Central memory CD4-positive, alpha-beta T cell (primary cell): Measurements from ENCODE around the gene RAB7B.
"Not testable (repeated sequence)": the region's sequence is repeated elsewhere in the genome, so short reads cannot be mapped to it uniquely, and the experiment has no call there.

Experiments
- DNase-seq: peaks from one replicate; pipeline ENCODE4 v3.0.0; 2022
- total RNA-seq, 3 experiments: gene quantifications; one replicate each; lab custom pipeline; 2026; lab: John Stamatoyannopoulos, UW

RAB7B gene, protein sequence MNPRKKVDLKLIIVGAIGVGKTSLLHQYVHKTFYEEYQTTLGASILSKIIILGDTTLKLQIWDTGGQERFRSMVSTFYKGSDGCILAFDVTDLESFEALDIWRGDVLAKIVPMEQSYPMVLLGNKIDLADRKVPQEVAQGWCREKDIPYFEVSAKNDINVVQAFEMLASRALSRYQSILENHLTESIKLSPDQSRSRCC
- total RNA-seq = 0 to 0.14 (median 0) reads per million in 3 experiments

- DNase-seq = no peak
Observed at GRCh38 chr1:206002871-206003801, at the start of gene RAB7B. TSS of gene RAB7B (minus strand) at chr1:206003395. CDS start at chr1:205994135, 9,260 bp downstream.

DNA sequence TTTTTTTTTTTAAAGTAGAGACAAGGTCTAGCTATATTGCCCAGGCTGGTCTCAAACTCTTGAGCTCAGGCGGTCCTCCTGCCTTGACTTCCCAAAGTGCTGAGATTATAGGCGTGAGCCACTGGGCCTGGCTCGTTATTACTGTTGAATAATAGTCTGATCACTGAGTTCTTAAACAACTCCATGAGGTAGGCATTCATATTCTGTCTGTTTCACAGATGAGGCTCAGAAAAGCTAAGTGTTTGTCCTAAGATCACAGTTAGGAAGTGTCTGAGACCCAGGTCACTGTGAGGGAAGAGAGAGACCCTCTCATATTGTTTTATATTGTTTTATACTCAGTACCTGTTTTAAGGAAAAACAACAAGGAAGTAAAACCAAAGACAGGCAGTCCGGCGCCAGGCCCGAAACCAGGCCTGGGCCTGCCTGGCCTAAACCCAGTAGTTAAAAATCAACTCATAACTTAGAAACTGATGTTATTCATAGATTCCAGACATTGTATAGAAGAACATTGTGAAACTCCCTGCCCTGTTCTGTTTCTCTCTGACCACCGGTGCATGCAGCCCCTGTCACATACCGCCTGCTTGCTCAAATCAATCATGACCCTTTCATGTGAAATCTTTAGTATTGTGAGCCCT lies 49.2 kb upstream of the RAB7B start:
- DNase-seq = not testable (repeated sequence)

GRCh38 chr1:206050655-206051235 lies 47.5 kb upstream of the RAB7B start:
- DNase-seq = peak; percentile 40

- no peak for DNase-seq
Observed at GRCh38 chr1:206049919-206050600, 46.9 kb upstream of the RAB7B start.

DNA sequence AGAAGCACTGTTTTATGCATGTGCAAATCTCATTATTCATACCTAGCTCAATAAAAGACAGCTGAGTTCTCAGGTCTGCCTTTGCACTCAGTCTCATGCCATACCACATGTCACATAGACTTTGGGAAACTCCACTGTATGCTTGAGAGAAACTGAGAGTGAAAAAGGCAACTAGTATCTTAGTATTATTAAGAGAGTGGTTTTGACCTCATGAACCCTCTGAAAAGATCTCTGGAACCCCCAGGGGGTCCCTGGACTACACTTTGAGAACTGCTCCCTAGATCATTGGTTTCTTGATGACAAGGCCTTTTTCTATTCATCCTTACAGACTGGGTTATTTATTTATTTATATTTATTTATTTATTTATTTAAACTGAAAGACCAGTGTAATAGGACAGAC lies 46.1 kb upstream of the RAB7B start:
- DNase-seq = no peak

DNA sequence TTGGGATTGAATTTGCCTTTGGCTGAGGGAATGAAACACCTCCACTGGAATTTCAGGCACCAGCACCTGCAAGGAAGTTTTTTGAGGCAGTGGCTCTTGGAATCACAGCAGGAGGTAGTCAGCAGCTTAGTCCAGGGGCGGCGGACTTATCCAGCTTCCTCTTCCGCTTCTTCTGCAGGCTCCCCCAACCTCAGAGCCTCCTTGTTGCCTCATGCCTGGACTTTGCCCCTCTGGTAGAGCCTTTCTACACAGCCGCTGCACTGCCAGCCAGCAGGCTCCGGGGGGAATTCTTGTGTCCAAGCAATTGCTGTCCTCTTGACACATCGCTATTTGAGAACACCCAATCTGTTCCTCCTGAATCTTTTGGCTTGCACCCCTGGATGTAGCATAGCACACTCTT lies 45.4 kb upstream of the RAB7B start:
- DNase-seq = no peak

GRCh38 chr1:206047271-206047670 lies 44.1 kb upstream of the RAB7B start:
- DNase-seq = no peak

DNA sequence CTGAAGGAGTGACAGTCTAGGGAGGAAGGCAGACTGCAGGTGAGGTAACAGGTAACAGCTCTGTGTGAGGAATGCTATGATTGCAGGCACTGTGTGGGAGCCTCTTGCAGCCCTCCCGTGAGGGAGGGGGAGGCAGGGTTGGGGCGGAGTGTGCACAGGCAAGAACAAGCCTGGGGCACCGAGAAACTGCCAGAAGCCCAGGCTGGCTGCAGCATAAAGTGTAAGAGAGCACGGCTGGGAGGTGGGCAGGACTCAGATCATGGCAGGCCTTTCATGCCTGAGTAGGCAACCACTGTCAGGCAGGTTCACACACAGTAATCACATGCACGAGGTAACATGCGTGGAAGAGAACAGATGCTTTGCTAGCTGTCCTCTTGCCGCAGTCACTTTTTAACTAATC lies 38.4 kb upstream of the RAB7B start:
- no peak for DNase-seq

DNA sequence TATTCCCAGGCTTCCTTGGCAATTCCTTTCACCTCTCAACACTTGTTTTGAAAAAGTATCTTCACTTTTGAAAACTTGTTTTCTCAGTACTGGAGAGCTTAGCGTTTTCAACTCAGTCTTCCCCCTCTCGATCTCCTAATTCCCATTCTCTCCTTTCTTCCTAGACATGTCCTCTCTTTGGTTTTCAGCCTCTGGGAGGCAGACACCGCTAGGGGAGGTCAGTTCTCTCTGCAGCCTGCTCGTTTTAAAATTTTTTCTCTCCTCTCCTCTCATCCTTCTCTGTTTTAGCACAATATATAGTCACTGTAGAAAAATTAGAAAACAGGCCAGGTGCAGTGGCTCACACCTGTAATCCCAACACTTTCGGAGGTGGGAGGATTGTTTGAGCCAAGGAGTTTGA lies 37.1 kb upstream of the RAB7B start:
- no peak for DNase-seq

- no peak for DNase-seq
Observed at GRCh38 chr1:206039046-206039973, 36.1 kb upstream of the RAB7B start.

DNA sequence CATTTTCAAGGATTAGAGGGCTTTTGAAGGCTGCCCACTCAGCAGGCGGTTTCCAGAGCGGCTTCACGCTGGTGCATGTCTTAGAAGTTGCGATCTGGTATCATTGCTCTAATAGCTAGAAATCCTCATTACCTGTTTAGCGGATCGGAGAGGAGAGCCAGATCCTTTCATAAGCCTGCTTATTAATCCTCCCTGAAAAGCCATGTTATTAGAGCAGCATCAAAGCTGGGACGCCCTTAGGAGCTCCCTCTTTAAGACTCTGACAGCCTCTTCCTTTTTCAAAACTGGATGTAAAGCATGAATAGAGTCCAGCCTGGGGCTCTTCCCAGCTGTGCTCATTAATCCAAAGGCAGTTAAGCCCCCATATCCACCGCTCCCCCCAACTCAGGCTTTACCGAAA lies 34.4 kb upstream of the RAB7B start:
- DNase-seq = no peak

DNA sequence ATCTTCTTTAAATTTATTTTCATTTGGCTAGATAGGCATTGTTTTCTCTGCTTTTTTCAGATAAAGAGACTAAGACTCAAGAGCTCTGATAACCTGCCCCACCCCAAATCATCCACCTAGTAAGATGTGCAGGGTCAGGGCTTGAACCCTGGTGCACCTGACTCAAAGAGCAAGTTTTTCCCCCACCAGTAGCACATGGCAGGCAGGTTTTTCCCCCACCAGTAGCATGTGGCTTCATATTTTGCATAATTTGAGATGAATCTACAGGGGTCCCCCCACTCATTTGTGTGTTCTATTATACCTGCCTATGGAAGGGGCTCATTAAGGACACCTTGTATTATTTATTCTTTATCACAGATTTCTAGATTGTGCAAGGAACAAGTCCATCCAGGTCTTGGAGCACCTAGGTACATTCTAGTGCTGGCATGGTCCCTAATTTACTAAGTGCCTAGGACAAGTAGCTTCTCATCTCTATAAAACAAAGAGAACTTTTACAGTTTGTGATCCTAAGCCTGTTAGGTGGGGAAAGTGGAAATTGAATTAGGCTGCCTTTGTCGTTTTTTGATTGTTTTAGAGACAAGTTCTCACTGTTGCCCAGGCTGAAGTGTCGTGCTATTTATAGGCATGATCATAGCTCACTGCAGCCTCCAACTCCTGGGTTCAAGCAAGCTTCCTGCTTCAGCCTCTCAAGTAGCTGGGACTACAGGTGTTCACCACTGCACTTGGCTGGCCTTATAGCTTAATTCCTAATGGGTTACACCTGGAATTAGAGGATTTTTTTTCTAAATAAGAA lies 33.7 kb upstream of the RAB7B start:
- no peak for DNase-seq

- DNase-seq = no peak
Observed at GRCh38 chr1:206035027-206035426, 31.8 kb upstream of the RAB7B start.

DNA sequence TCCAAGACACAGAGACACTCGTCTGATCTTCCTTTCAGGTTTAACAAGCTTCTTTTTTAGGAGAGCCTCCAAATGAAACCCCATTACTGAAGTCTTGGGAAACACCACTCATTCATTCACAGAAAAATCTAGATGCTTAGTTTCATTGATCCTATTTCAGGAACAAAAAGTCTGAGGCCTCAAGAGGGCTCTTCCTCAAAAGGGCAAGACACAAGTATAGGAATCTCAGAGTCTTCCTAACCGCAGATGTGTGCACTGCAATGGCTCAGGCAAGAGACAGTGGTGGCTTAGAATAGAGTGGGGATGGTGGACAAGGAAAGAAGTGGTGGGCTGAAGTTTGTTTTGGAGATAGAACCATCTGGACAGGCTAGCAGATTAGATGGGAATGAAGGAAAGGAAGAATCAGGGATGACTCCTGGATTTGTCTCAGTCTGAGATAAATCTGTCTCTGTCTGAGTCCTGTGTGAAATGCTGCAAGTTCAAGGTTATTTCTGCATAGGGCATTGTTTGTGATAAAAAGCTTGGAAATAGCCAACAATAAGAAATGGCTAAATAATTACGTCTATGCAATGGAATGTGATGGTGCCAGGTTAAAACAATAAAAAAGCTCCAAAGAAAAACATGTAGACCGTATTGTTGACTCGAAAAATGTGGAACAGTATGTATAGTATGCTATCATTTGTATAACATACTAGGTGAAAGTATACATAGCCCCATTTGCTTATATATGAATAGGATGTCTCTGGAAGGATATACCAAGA lies 29.4 kb upstream of the RAB7B start:
- DNase-seq = no peak

DNA sequence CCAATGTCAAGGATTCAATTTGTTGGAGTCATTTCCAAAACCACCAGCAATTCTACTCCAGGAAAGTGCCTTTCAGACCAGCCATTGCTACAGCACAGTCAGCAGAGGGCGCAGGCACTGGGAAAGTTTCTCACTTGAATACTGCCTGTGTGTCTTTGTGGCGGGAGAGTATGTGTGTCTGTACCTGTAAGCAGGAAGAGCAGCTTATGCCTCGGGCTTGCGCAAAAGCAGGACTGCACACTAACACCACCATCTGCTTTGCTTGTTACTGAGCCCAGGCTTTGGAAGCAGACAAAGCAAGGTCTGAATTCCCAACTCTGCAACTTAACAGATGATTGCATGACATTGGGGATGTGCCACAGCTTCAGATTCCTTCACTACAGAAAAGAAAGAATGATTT lies 27.5 kb upstream of the RAB7B start:
- DNase-seq = peak; percentile 52

GRCh38 chr1:206030191-206030590 lies 27.0 kb upstream of the RAB7B start:
- no peak for DNase-seq

- DNase-seq = no peak
Observed at GRCh38 chr1:206029484-206029883, 26.3 kb upstream of the RAB7B start.

DNA sequence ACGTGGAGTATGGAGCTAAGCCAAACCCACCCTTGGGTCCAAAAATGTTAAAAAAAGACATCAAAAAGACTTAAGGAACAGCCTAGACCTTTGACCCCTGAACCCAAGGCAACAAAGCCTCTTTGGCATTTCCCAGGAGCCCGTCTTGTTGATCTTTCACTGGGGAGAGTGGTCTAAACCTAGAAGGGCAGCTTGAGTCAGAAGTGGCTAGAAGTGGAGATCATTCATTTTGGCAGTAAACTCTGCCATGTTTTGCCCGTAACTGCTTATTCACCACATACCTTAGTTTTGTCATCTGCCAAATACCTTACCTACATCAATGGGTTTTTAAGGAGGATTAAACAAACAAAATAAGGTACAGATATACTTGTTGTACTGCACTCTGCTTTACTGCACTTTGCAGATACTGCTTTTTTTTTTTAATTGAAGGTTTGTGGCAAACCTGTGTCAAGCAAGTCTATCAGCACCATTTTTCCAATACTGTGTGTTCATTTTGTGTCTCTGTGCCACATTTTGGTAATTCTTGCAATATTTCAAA lies 22.2 kb upstream of the RAB7B start:
- DNase-seq = no peak

DNA sequence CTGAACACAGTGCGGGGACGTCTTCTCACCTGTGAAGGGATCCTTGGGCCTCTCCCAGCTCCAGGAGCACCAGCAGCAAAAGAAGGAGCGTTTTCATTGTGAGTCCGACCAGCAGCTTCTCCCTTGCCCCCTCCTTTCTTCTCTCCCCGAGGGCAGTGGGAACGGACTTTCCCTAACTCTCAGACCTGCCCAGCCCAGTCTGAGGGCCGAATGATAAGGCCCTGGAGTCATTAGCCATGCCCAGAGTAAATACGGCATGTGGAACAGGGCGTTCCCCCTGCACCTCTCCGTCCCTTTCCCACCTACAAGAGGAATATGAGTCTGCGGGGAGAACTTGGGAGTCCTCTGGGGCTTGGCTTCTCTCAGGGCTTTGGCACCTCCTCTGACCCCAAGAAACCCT lies 20.5 kb upstream of the RAB7B start, which contains the start of gene CTSE:
CTSE (minus strand) TSS at position 201 of the 400 bp plus-strand sequence; CDS start at position 97, 104 bp downstream.
- DNase-seq = no peak
